Hypothalamus (tissue), 51 donors: ENCODE results near the gene GPR132.
"Not testable (repeated sequence)": the region's sequence is repeated elsewhere in the genome, so short reads cannot be mapped to it uniquely, and the experiment has no call there.

Experiments used
- DNase-seq, 51 donors: peaks; one replicate each; lab custom pipeline; 2025; lab: John Stamatoyannopoulos, UW

GPR132 gene

GRCh38 chr14:105091517-105092170, 26.4 kb upstream of the GPR132 start:
- DNase-seq = peak in 1 of 51 donors; percentile 35

- no peak for DNase-seq
Measured at GRCh38 chr14:105091054-105091516, 25.9 kb upstream of the GPR132 start.

- peak in 37 of 51 donors; percentile 19 to 78 (median 46) for DNase-seq
Measured at GRCh38 chr14:105090493-105091053, 25.3 kb upstream of the GPR132 start.

GRCh38 chr14:105089746-105090492, 24.7 kb upstream of the GPR132 start:
- DNase-seq = no peak

GRCh38 chr14:105088812-105089745, 23.8 kb upstream of the GPR132 start:
- DNase-seq = no peak

- DNase-seq = no peak
Measured at GRCh38 chr14:105087963-105088811, 23.0 kb upstream of the GPR132 start.

- DNase-seq = peak in 2 of 51 donors; percentile 27 to 40
Measured at GRCh38 chr14:105087308-105087962, 22.2 kb upstream of the GPR132 start.

GRCh38 chr14:105086833-105087307, 21.6 kb upstream of the GPR132 start:
- peak in 17 of 51 donors; percentile 23 to 65 (median 45) for DNase-seq

GRCh38 chr14:105085766-105086165, 20.5 kb upstream of the GPR132 start:
- no peak for DNase-seq

GRCh38 chr14:105084741-105085571, 19.7 kb upstream of the GPR132 start:
- DNase-seq = no peak

- DNase-seq = no peak
Measured at GRCh38 chr14:105083926-105084685, 18.9 kb upstream of the GPR132 start.

GRCh38 chr14:105082703-105083102, 17.5 kb upstream of the GPR132 start:
- no peak for DNase-seq

GRCh38 chr14:105081473-105081872, 16.2 kb upstream of the GPR132 start:
- DNase-seq = not testable (repeated sequence)

- no peak for DNase-seq
Measured at GRCh38 chr14:105080161-105080560, 14.9 kb upstream of the GPR132 start.

GRCh38 chr14:105078294-105078693, 13.1 kb upstream of the GPR132 start:
- no peak for DNase-seq

- DNase-seq = no peak
Measured at GRCh38 chr14:105077649-105077995, 12.4 kb upstream of the GPR132 start.
